ENCODE results near the gene PRKCE.

Gene PRKCE

GRCh38 chr2:46071074-46071473 lies 419.6 kb downstream of the PRKCE start:
- TF ChIP-seq, protein P1, sequence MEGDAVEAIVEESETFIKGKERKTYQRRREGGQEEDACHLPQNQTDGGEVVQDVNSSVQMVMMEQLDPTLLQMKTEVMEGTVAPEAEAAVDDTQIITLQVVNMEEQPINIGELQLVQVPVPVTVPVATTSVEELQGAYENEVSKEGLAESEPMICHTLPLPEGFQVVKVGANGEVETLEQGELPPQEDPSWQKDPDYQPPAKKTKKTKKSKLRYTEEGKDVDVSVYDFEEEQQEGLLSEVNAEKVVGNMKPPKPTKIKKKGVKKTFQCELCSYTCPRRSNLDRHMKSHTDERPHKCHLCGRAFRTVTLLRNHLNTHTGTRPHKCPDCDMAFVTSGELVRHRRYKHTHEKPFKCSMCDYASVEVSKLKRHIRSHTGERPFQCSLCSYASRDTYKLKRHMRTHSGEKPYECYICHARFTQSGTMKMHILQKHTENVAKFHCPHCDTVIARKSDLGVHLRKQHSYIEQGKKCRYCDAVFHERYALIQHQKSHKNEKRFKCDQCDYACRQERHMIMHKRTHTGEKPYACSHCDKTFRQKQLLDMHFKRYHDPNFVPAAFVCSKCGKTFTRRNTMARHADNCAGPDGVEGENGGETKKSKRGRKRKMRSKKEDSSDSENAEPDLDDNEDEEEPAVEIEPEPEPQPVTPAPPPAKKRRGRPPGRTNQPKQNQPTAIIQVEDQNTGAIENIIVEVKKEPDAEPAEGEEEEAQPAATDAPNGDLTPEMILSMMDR (IDR thresholded peaks at IDR 0.05; ENCODE audit: control insufficient read depth, insufficient read depth, low read depth, low read length, missing control alignments), result no peak
- DNase-seq (ENCODE audit: low read depth), result no peak
- H3K4me3 ChIP-seq (ENCODE audit: control insufficient read depth, low read depth, low read length), result no peak overlapping the region

GRCh38 chr2:46072101-46072820 lies 420.8 kb downstream of the PRKCE start:
- TF ChIP-seq, protein P1 (IDR thresholded peaks at IDR 0.05; ENCODE audit: control insufficient read depth, insufficient read depth, low read depth, low read length, missing control alignments), result no peak
- H3K4me3 ChIP-seq (ENCODE audit: control insufficient read depth, low read depth, low read length), result no peak overlapping the region
- no peak for DNase-seq (ENCODE audit: low read depth)

DNA sequence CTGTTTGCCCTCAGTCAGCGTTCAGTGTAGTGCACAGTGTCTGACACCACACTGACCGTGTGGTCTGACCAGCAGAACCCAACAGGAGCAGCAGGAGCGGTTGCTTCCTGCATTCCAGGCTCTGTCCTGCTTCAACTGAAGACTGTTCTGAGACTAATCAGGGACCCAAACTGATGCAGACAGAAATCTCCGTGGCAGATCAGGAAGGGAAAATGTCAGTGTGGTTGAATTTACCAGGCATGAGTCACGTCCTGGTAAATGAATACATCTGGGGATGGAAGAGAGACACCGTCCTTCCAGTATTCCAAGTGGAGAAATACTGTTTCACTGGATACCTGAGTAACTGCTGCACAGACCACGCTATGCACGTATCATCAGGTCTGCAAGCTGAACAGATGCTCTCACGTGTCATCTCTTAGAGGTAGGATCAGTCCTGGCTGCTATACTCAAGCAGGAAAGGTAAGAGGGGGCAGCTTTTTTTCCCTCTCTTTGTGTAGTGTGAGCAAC lies 422.1 kb downstream of the PRKCE start:
- peak overlapping the region; percentile 20 for H3K4me3 ChIP-seq (ENCODE audit: control insufficient read depth, low read depth, low read length)
- peak; percentile 97 for DNase-seq (ENCODE audit: low read depth)
- TF ChIP-seq, protein P1 (IDR thresholded peaks at IDR 0.05; ENCODE audit: control insufficient read depth, insufficient read depth, low read depth, low read length, missing control alignments), result no peak

DNA sequence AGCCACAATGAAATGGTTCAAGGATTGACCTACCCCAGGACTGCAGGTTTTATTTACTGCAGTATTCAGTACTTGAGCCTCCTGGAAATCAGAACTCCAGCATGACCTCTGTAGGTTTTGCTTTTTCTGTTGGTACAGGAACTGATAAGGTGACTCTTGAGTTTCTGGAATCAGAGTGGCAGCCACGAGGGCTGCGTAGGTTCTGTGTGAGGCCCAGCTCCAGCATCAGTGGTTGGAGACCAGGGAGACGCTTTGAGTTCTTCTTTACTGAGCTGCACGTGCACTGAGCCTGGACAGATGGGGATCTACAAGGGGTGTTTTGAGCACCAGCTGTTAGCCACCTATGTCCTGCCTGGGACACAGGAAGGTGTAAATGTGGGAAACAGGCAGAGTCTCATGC lies 423.0 kb downstream of the PRKCE start:
- DNase-seq (ENCODE audit: low read depth), result no peak
- no peak overlapping the region for H3K4me3 ChIP-seq (ENCODE audit: control insufficient read depth, low read depth, low read length)
- TF ChIP-seq, protein P1 (IDR thresholded peaks at IDR 0.05; ENCODE audit: control insufficient read depth, insufficient read depth, low read depth, low read length, missing control alignments), result no peak

DNA sequence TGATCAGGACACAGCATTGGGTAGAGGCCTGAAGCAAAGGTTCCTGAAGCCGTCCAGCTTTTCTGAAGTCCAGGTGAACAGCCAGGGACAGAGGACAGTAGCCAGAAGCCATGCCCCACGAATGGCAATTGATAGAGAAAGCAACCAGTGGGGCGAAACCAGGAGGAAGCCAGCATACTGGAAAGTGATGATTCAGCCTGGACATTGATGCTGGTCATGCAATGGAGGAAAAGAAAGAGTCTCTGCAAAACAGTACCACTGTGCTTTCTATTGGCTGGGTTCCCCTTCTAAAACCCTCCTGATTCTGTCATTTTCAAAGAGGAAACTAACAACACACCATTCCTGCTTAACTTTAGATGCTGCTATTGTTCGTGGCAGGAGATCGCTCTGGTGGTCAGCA lies 424.4 kb downstream of the PRKCE start:
- TF ChIP-seq, protein P1 (IDR thresholded peaks at IDR 0.05; ENCODE audit: control insufficient read depth, insufficient read depth, low read depth, low read length, missing control alignments), result no peak
- no peak for DNase-seq (ENCODE audit: low read depth)
- H3K4me3 ChIP-seq (ENCODE audit: control insufficient read depth, low read depth, low read length), result no peak overlapping the region

DNA sequence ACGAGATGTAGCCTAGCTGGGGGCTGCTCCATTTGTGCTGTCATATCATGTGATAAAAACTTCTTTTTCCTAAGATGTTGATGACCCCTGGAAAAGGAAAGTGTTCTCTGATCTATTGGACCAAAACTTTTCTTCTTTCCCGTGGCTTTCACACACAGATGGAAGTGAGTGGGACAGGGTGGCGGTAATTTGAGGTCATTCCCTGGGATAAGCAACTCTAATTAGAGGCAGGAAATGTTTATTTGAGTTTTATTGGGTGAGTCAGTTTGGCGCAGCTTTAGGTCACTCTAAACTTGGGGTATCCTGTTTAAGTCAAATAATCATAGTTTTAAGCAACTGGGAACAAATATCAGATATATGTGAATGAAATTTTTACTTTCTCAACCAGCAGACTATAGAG lies 424.8 kb downstream of the PRKCE start:
- TF ChIP-seq, protein P1 (IDR thresholded peaks at IDR 0.05; ENCODE audit: control insufficient read depth, insufficient read depth, low read depth, low read length, missing control alignments), result no peak
- H3K4me3 ChIP-seq (ENCODE audit: control insufficient read depth, low read depth, low read length), result no peak overlapping the region
- no peak for DNase-seq (ENCODE audit: low read depth)
